Ascending aorta (tissue), 2 donors: ENCODE results near the gene RNF220. TPM values are rescaled to one million over a fixed set of nuclear protein-coding genes. Genes with fewer than 3 reads are reported as not detected.

Experiments
- DNase-seq, 2 donors: peaks; one replicate each; pipeline ENCODE4 v3.0.0-alpha.2; 2019; ENCODE audit warnings: low spot score in 2 of 2
- H3K27ac ChIP-seq, 2 donors: fragments of 200-600 bp; sonication (generic); one replicate each; pipeline ENCODE4 v1.5.1; 2016 to 2017; ENCODE audit warnings: mild to moderate bottlenecking in 1 of 2
- H3K27me3 ChIP-seq: fragments of 200-600 bp; sonication (generic); one replicate; pipeline ENCODE4 v1.5.1; 2017
- H3K36me3 ChIP-seq, 2 donors: fragments of 200-600 bp; sonication (generic); one replicate each; pipeline ENCODE4 v1.5.1; 2016
- H3K4me1 ChIP-seq, 2 donors: fragments of 200-600 bp; sonication (generic); one replicate each; pipeline ENCODE4 v1.5.1; 2016 to 2017; ENCODE audit warnings: mild to moderate bottlenecking in 1 of 2
- H3K4me3 ChIP-seq, 2 donors: fragments of 200-600 bp; sonication (generic); one replicate each; pipeline ENCODE4 v1.5.1; 2016 to 2017; ENCODE audit warnings: mild to moderate bottlenecking in 1 of 2
- H3K9me3 ChIP-seq, 2 donors: fragments of 200-600 bp; sonication (generic); one replicate each; pipeline ENCODE4 v1.5.1; 2016
- CTCF ChIP-seq, 3 experiments: fragments of 200-600 bp in 2 of 3; fragments of 450-650 bp in 1 of 3; sonication (generic) in 2 of 3; IDR thresholded peaks; one replicate each; pipeline ENCODE4 v1.5.1; 2016 to 2019; ENCODE audit warnings: antibody characterized with exemption in 3 of 3, mild to moderate bottlenecking in 1 of 3, moderate library complexity in 1 of 3
- intact Hi-C: fragments of 100-400 bp; cut with DNase I; formaldehyde crosslinking; loops from one replicate; pipeline ENCODE4 v1.15.1; 2023
- total RNA-seq: library from RNA; depleted of rRNA; stranded (reverse); fragments of >200 nt; gene quantifications from one replicate; pipeline ENCODE4 v1.1.0, GENCODE V29; 2016

RNF220 gene
- total RNA-seq, 1 donor from 2014 or later, result 54.8 TPM

GRCh38 chr1:44460107-44460882, 55.2 kb downstream of the RNF220 start:
- H3K27ac ChIP-seq, result no peak overlapping the region
- no peaks in the 10 kb centered on the region for H3K27me3 ChIP-seq
- H3K36me3 ChIP-seq, result no peaks in the 10 kb centered on the region
- no peaks in the 10 kb centered on the region for H3K4me1 ChIP-seq
- no peak overlapping the region for H3K4me3 ChIP-seq
- H3K9me3 ChIP-seq, result no peaks in the 10 kb centered on the region
- TF ChIP-seq CTCF (IDR thresholded peaks at IDR 0.05), result no peak
- DNase-seq, result no peak
- intact Hi-C loops, result no loop called here

DNA sequence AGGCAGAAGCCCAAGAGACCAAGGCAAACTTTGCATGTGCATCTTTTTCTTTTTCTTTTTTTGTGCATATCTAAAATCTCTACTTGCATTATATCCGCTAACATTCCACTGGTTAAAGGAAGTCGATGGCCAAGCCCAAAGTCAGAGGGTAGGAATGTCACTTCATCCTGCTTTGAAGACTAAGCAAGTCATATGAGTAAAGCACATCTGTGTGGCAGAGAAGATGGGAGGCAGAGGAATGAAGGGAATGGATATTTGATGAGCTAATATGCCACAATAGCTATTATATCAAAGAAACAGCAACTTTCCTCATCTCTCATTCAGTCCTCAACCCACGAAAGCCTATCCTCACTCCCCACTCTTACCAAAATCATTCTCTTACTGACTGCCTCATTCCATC, 59.3 kb downstream of the RNF220 start:
- no peaks in the 10 kb centered on the region for H3K36me3 ChIP-seq
- H3K4me3 ChIP-seq, result no peak overlapping the region
- no peak overlapping the region for H3K27ac ChIP-seq
- no peaks in the 10 kb centered on the region for H3K4me1 ChIP-seq
- no peak for TF ChIP-seq CTCF (IDR thresholded peaks at IDR 0.05)
- intact Hi-C loops, result no loop called here
- no peak for DNase-seq
- H3K9me3 ChIP-seq, result no peaks in the 10 kb centered on the region
- H3K27me3 ChIP-seq, result no peaks in the 10 kb centered on the region

DNA sequence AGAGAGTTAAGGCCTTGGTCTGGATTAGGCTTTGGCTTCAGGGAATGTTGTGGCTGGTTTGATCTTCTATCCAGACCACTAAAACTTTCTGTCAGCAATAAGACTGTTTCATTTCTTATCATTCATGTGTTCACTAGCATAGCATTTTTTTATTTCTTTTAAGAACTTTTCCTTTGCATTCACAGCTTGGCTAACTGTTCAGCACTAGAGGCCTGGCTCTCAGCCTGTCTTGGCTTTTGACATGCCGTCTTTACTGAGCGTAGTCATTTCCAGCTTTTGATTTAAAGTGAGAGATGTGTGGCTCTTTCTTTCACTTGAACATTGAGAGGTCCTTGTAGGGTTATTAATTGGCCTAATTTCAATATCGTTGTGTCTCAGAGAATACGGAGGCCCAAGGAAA, 62.5 kb downstream of the RNF220 start:
- no peak overlapping the region for H3K27ac ChIP-seq
- DNase-seq, result no peak
- H3K27me3 ChIP-seq, result no peaks in the 10 kb centered on the region
- H3K4me1 ChIP-seq, result peaks cover 0 to 6% of the 10 kb centered on the region in 2 donors
- no peaks in the 10 kb centered on the region for H3K9me3 ChIP-seq
- no peak for TF ChIP-seq CTCF (IDR thresholded peaks at IDR 0.05)
- no peak overlapping the region for H3K4me3 ChIP-seq
- intact Hi-C loops, result no loop called here
- no peaks in the 10 kb centered on the region for H3K36me3 ChIP-seq

- TF ChIP-seq CTCF (IDR thresholded peaks at IDR 0.05), result no peak
- no peak for DNase-seq
- peaks cover 0 to 11% of the 10 kb centered on the region in 2 donors for H3K4me1 ChIP-seq
- no peaks in the 10 kb centered on the region for H3K36me3 ChIP-seq
- H3K27ac ChIP-seq, result peak overlapping the region in 1 of 2 donors; percentile 39
- intact Hi-C loops, result loop anchor here (5.0 kb wide), 1 partner anchor 40 kb away; no protein-coding TSS in a partner anchor
- no peaks in the 10 kb centered on the region for H3K9me3 ChIP-seq
- no peak overlapping the region for H3K4me3 ChIP-seq
- H3K27me3 ChIP-seq, result no peaks in the 10 kb centered on the region
Measured at GRCh38 chr1:44471911-44472453, 66.9 kb downstream of the RNF220 start.

- Histone ChIP-seq H3K27me3 (no peaks in the 10 kb centered on the region), H3K4me3 (peak overlapping the region in 1 of 2 donors; percentile 24), H3K9me3 (no peaks in the 10 kb centered on the region), H3K4me1 (peaks cover 0 to 11% of the 10 kb centered on the region in 2 donors), H3K27ac (peak overlapping the region in 1 of 2 donors; percentile 39), H3K36me3 (no peaks in the 10 kb centered on the region)
- TF ChIP-seq CTCF (IDR thresholded peaks at IDR 0.05), result no peak
- no peak for DNase-seq
- intact Hi-C loops, result loop anchor here (5.0 kb wide), 1 partner anchor 41 kb away; no protein-coding TSS in a partner anchor
Measured at GRCh38 chr1:44472620-44473525, 67.8 kb downstream of the RNF220 start.
